Astrocyte (in vitro differentiated cells and primary cell): ENCODE data around the gene NWD2. TPM values are rescaled to one million over a fixed set of nuclear protein-coding genes. Genes with fewer than 3 reads are reported as not detected.

Experiments
- DNase-seq: peaks from one replicate; pipeline ENCODE4 v3.0.0-alpha.2; 2010; ENCODE audit warnings: low read depth
- FAIRE-seq: peaks from 2 replicates; lab custom pipeline; 2011; peaks lifted over from hg19 to GRCh38; lab: Jason Lieb, UNC
- H2AFZ ChIP-seq: 2 replicates; pipeline ENCODE4 v1.6.0; 2012; ENCODE audit warnings: low read depth, low read length, inconsistent platforms
- H3K27ac ChIP-seq: 2 replicates; pipeline ENCODE4 v1.5.1; 2011; ENCODE audit warnings: low read depth, low read length, inconsistent platforms
- H3K27me3 ChIP-seq: 2 replicates; pipeline ENCODE4 v1.6.0; 2011; ENCODE audit warnings: low read length, inconsistent platforms; ENCODE audit not compliant: insufficient read depth
- H3K36me3 ChIP-seq: 2 replicates; pipeline ENCODE4 v1.5.1; 2011; ENCODE audit warnings: low read length, inconsistent platforms; ENCODE audit not compliant: insufficient read depth
- H3K4me1 ChIP-seq: 2 replicates; pipeline ENCODE4 v1.5.1; 2011; ENCODE audit warnings: low read length, inconsistent platforms; ENCODE audit not compliant: insufficient read depth
- H3K4me2 ChIP-seq: 2 replicates; pipeline ENCODE4 v1.6.0; 2012; ENCODE audit warnings: low read length, inconsistent platforms
- H3K4me3 ChIP-seq: 2 replicates; pipeline ENCODE4 v1.5.1; 2011; ENCODE audit warnings: low read depth, mild to moderate bottlenecking, low read length, inconsistent platforms; ENCODE audit not compliant: insufficient read depth
- H3K79me2 ChIP-seq: 2 replicates; pipeline ENCODE4 v1.6.0; 2012; ENCODE audit warnings: mild to moderate bottlenecking, low read length, inconsistent platforms; ENCODE audit not compliant: insufficient read depth
- H3K9ac ChIP-seq: 2 replicates; pipeline ENCODE4 v1.6.0; 2012; ENCODE audit warnings: mild to moderate bottlenecking, low read length, inconsistent platforms
- H3K9me3 ChIP-seq: 2 replicates; pipeline ENCODE4 v1.5.1; 2012; ENCODE audit warnings: low read depth, mild to moderate bottlenecking, low read length, inconsistent platforms; ENCODE audit not compliant: insufficient read depth
- H4K20me1 ChIP-seq: 2 replicates; pipeline ENCODE4 v1.6.0; 2012; ENCODE audit warnings: low read length, inconsistent platforms; ENCODE audit not compliant: insufficient read depth
- H3K27ac Mint-ChIP-seq: one replicate; pipeline ENCODE4 v1.8.0; 2021; ENCODE audit warnings: mild to moderate bottlenecking, mixed read lengths; ENCODE audit not compliant: unreplicated experiment
- H3K27me3 Mint-ChIP-seq: one replicate; pipeline ENCODE4 v1.8.0; 2021; ENCODE audit warnings: low read depth, mixed read lengths; ENCODE audit not compliant: unreplicated experiment
- H3K36me3 Mint-ChIP-seq: one replicate; pipeline ENCODE4 v1.8.0; 2021; ENCODE audit warnings: low read depth, mixed read lengths; ENCODE audit not compliant: unreplicated experiment
- H3K4me1 Mint-ChIP-seq: one replicate; pipeline ENCODE4 v1.8.0; 2021; ENCODE audit warnings: low read depth, mixed read lengths; ENCODE audit not compliant: unreplicated experiment
- H3K4me3 Mint-ChIP-seq: one replicate; pipeline ENCODE4 v1.8.0; 2021; ENCODE audit warnings: mild to moderate bottlenecking, moderate library complexity, mixed read lengths; ENCODE audit not compliant: unreplicated experiment
- H3K9me3 Mint-ChIP-seq: one replicate; pipeline ENCODE4 v1.8.0; 2021; ENCODE audit warnings: mild to moderate bottlenecking, mixed read lengths; ENCODE audit not compliant: unreplicated experiment
- CTCF ChIP-seq: IDR thresholded peaks from 2 replicates; pipeline ENCODE4 v1.5.1; 2011; ENCODE audit warnings: low read depth, mild to moderate bottlenecking, inconsistent platforms, low read length, moderate library complexity; ENCODE audit not compliant: insufficient read depth
- EZH2 ChIP-seq: IDR thresholded peaks from 2 replicates; pipeline ENCODE4 v1.6.1; 2012; ENCODE audit warnings: mild to moderate bottlenecking, low read length, inconsistent platforms; ENCODE audit not compliant: insufficient read depth
- total RNA-seq: library from RNA; stranded (reverse); gene quantifications from 2 replicates; pipeline ENCODE4 v1.2.1, GENCODE V29; 2021

Gene NWD2
- total RNA-seq, 1 donor from 2014 or later = not detected

- H3K9me3 Mint-ChIP-seq = no peaks in the 10 kb centered on the region
- no peak overlapping the region for H2AFZ ChIP-seq
- H3K4me3 ChIP-seq = no peak overlapping the region
- H3K4me3 Mint-ChIP-seq = no peak overlapping the region
- no peaks in the 10 kb centered on the region for H3K36me3 ChIP-seq
- H3K4me2 ChIP-seq = no peak overlapping the region
- DNase-seq = no peak
- no peak overlapping the region for H3K27ac ChIP-seq
- no peaks in the 10 kb centered on the region for H3K9me3 ChIP-seq
- H3K4me1 ChIP-seq = no peaks in the 10 kb centered on the region
- H3K4me1 Mint-ChIP-seq = no peaks in the 10 kb centered on the region
- FAIRE-seq = no peak
- H3K27me3 Mint-ChIP-seq = no peaks in the 10 kb centered on the region
- no peaks in the 10 kb centered on the region for H4K20me1 ChIP-seq
- H3K36me3 Mint-ChIP-seq = no peaks in the 10 kb centered on the region
- TF ChIP-seq CTCF = no peak
- TF ChIP-seq EZH2 = no peak
- H3K79me2 ChIP-seq = no peaks in the 10 kb centered on the region
- no peak overlapping the region for H3K27ac Mint-ChIP-seq
- H3K27me3 ChIP-seq = no peaks in the 10 kb centered on the region
- H3K9ac ChIP-seq = no peak overlapping the region
These were observed 178.1 kb downstream of the NWD2 start for GRCh38 chr4:37422638-37423037.

GRCh38 chr4:37423310-37423709 is 178.8 kb downstream of the NWD2 start:
- TF ChIP-seq CTCF = no peak
- no peak for TF ChIP-seq EZH2
- no peaks in the 10 kb centered on the region for H3K36me3 ChIP-seq
- H4K20me1 ChIP-seq = no peaks in the 10 kb centered on the region
- Mint-ChIP-seq H3K4me1 (no peaks in the 10 kb centered on the region), H3K9me3 (no peaks in the 10 kb centered on the region), H3K4me3 (no peak overlapping the region), H3K27ac (no peak overlapping the region), H3K27me3 (no peaks in the 10 kb centered on the region), H3K36me3 (no peaks in the 10 kb centered on the region)
- no peaks in the 10 kb centered on the region for H3K27me3 ChIP-seq
- H2AFZ ChIP-seq = no peak overlapping the region
- no peaks in the 10 kb centered on the region for H3K9me3 ChIP-seq
- H3K4me1 ChIP-seq = no peaks in the 10 kb centered on the region
- no peak overlapping the region for H3K9ac ChIP-seq
- FAIRE-seq (no peak), DNase-seq (no peak)
- no peak overlapping the region for H3K4me2 ChIP-seq
- H3K79me2 ChIP-seq = no peaks in the 10 kb centered on the region
- H3K27ac ChIP-seq = no peak overlapping the region
- no peak overlapping the region for H3K4me3 ChIP-seq

GRCh38 chr4:37424753-37425152 is 180.2 kb downstream of the NWD2 start:
- Mint-ChIP-seq H3K9me3 (no peaks in the 10 kb centered on the region), H3K27ac (no peak overlapping the region), H3K4me1 (no peaks in the 10 kb centered on the region), H3K4me3 (no peak overlapping the region), H3K36me3 (no peaks in the 10 kb centered on the region), H3K27me3 (no peaks in the 10 kb centered on the region)
- DNase-seq = no peak
- Histone ChIP-seq H3K79me2 (no peaks in the 10 kb centered on the region), H3K27me3 (no peaks in the 10 kb centered on the region), H3K9ac (no peak overlapping the region), H3K4me3 (no peak overlapping the region), H3K9me3 (no peaks in the 10 kb centered on the region), H3K27ac (no peak overlapping the region), H3K4me1 (no peaks in the 10 kb centered on the region), H4K20me1 (no peaks in the 10 kb centered on the region), H3K4me2 (no peak overlapping the region), H3K36me3 (no peaks in the 10 kb centered on the region), H2AFZ (no peak overlapping the region)
- no peak for TF ChIP-seq EZH2
- TF ChIP-seq CTCF = no peak
- no peak for FAIRE-seq
